ENCODE measurements around the gene EFCAB10. TPM values are rescaled to one million over a fixed set of nuclear protein-coding genes. Genes with fewer than 3 reads are reported as not detected.
"Not testable (repeated sequence)": the region's sequence is repeated elsewhere in the genome, so short reads cannot be mapped to it uniquely, and the experiment has no call there.

The EFCAB10 gene
- polyA plus RNA-seq, 3 donors, result not detected

GRCh38 chr7:105600720-105601550 is 19.6 kb upstream of the EFCAB10 start:
- 77 to 86% (median 82%) methylated on average over 14 of the region's 14 CpGs for WGBS, 3 donors
- no peak overlapping the region for H3K27ac ChIP-seq (ENCODE audit: low read depth, low read length)

DNA sequence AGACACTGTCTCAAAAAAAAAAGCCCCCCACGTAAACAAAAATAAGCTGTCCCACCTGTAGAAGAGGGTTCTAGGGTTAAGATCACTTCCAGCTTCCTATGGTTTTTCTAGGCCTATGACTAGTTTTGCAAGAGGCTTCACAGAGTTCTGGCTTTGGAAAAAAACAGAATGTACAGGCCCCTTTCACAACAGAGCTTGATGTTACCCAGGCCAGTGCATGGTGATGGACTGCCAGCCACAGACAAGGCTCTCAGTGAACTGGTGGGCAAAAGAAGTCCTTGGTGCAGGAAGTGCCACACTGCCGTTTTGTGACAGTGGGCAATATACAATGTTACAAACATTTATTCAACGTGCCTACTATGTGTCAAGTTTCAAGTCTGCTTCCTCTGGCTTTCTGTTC is 18.3 kb upstream of the EFCAB10 start:
- WGBS, 3 donors, result 65 to 72% (median 69%) methylated on average over 3 of the region's 3 CpGs
- H3K27ac ChIP-seq (ENCODE audit: low read depth, low read length), result no peak overlapping the region

- H3K27ac ChIP-seq (ENCODE audit: low read depth, low read length), result not testable (repeated sequence)
- WGBS, 3 donors, result 77 to 85% (median 81%) methylated on average over 8 of the region's 8 CpGs
These were observed 17.8 kb upstream of the EFCAB10 start for GRCh38 chr7:105599080-105599479.

GRCh38 chr7:105596866-105597265 is 15.6 kb upstream of the EFCAB10 start:
- 64 to 68% (median 68%) methylated on average over 4 of the region's 4 CpGs for WGBS, 3 donors
- no peak overlapping the region for H3K27ac ChIP-seq (ENCODE audit: low read depth, low read length)

DNA sequence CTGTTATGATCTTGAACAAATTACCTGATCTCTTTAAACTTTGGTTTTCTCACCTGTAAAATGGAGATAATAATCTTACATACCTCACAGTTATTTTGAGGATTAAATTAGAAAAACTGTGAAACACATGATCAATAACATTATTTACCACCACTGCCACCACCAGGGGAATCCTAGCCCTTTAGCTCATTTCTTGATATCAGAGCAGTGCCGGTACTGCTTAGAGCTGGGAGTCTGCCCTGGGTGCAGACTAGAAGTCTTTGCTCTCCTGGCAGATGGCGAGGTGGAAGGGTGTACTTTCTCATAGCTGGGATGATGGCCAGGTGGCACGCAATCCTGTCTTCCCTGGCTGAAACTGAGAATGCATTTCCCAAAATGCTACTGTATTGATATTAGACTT is 12.7 kb upstream of the EFCAB10 start:
- H3K27ac ChIP-seq (ENCODE audit: low read depth, low read length), result no peak overlapping the region
- 44 to 75% (median 66%) methylated on average over 3 of the region's 3 CpGs for WGBS, 3 donors

GRCh38 chr7:105591522-105591921 is 10.2 kb upstream of the EFCAB10 start:
- 53 to 71% (median 68%) methylated on average over 2 of the region's 2 CpGs for WGBS, 3 donors
- H3K27ac ChIP-seq (ENCODE audit: low read depth, low read length), result no peak overlapping the region

DNA sequence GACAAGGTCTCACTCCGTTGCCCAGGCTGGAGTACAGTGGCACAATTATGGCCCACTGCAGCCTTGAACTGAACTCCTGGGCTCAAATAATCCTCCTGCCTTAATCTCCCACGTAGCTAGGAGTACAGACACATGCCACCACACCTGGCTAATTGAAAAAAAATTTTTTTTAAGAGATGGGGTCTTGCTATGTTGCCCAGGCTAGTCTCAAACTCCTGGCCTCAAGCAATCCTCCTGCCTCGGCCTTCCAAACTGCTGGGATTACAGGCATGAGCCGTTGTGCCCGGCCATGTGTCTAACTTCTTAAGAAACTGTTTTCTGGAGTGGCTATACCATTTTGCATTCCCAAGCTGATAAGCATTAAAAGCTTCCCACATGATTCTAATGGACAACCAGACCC is 9.5 kb upstream of the EFCAB10 start:
- no peak overlapping the region for H3K27ac ChIP-seq (ENCODE audit: low read depth, low read length)
- 85 to 90% (median 90%) methylated on average over 5 of the region's 5 CpGs for WGBS, 3 donors

DNA sequence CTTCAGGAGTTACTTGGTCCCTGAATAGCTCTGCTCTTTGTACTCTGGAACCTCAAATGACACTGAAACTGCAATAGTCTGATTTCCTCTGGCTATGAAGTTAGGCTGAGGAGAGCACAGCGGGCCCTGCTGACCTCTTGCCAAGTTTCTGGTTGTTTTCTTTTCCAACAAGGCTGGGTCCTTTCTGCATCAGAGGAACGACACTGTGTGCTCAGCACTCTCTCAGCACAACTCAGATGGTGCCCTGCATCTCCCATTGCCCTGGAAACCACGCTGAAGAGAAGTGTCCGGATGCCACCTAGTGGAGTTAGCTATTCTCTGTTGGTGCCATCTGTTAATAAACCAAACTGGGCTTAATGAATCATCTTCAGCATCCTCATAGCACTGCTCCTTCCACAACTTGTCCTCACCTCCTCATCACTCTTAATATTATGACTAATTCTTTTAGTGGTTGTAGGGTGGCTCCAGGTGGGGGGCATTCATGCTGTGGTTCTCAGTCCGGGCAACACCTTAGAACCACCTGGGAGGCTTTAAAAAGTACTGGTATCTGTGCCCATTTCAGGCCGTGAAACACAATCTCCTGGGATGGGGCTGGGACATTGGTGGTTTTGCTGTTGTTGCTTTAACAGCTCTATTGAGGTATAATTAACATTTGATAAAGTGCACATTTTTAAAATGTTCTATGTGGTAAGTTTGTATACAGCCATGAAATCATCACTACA is 8.2 kb upstream of the EFCAB10 start:
- no peak overlapping the region for H3K27ac ChIP-seq (ENCODE audit: low read depth, low read length)
- WGBS, 3 donors, result 28 to 38% (median 32%) methylated on average over 6 of the region's 6 CpGs

DNA sequence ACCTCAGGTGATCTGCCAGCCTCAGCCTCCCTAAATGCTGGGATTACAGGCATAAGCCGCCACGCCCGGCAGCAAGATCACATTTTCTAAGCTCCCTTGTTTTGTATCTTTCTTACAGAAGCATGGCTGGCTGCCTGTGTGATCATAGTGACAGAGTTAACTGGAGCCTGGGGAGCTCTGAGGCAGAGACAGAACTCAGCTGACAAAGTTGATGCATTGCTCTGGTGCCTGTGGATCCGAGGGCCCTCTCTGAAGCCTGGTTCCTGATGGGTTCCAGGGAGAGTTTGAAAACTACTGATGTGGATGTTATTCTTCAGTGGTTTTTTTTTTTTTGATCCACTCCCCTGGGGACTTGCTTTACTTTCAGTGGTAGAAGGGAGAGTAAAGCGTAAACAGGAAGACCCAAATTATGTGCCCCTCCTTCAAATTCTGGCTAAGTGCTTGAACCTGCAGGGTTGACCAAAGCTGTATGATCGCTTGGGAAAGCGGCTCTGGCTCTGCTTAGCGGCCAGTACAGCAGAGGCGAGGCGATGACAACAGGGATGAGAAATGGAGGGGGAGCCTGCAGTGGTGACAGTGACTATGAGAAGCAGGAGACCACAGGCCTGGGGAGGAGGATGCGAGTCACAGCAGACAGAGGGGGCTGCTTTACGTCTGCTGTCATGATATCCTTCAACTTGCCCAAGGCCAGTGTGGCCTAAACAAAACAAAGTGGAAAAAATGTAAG is 6.8 kb upstream of the EFCAB10 start:
- WGBS, 3 donors, result 77 to 89% (median 79%) methylated on average over 12 of the region's 12 CpGs
- H3K27ac ChIP-seq (ENCODE audit: low read depth, low read length), result no peak overlapping the region

DNA sequence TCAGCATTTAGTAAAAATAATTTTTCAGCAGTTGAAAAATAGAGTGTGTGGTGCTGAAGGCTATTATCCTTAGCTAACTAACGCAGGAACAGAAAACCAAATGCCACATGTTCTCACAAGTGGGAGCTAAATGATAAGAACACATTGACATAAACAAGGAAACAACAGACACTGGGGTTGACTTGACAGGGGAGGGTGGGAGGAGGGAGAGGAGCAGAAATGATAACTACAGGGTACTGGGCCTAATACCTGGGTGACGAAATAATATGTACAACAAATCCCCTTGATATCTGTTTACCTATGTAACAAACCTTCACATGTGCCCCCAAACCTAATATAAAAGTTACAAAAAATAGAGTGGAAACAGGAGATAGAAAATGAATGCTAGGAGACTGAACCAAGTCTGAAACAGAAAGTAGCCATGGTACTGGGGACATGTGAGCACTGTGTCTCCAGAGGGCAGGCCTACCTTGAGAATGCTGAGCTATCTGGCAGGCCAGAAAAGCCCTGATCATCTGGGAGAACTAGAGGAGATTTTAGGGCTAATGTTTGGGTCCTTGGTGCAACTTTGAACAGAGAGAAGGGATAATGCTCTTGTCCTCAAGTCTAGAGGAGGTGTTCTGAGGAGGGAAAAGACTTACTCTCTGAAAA is 4.7 kb upstream of the EFCAB10 start:
- 72 to 96% (median 92%) methylated on average over 2 of the region's 2 CpGs for WGBS, 3 donors
- no peak overlapping the region for H3K27ac ChIP-seq (ENCODE audit: low read depth, low read length)

DNA sequence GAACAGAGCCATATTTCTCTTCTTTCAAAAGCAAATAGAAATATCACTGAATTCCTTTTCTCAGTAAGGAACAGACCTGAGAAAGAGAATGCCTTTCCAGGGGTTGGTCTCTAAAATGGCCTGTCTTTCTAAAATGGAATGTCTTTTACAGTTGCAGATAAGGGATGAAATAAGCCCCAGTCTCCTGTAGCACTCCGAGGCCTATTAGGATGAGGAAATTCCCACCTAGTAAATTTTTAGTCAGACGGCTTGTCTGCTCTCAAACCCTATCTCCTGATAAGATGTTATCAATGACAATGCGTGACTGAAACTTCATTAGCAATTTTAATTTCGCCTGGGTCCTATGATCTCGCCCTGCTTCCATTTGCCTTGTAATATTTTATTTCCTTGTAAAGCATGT is 2.9 kb upstream of the EFCAB10 start:
- 90 to 96% (median 94%) methylated on average over 5 of the region's 5 CpGs for WGBS, 3 donors
- H3K27ac ChIP-seq (ENCODE audit: low read depth, low read length), result no peak overlapping the region

DNA sequence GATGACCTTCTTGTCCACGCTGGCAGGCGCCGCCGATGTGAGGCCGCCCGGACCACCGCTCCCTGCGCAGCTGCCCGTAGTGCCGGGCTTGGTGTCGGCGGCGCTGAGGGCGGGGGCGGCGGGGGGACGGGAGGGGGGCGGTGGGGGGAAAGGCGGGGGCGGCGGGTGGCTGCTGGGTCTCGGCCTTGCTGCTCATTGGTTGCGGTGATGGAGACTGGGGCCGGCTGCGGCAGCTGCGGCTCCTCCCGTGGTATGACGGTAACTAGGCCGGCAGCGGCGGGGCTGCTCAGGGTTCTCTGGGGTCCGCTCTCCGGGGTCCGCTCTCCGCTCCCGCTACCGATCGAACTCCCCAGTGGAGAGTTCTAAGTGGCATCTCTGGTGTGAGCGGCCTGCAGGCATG is 1.8 kb upstream of the EFCAB10 start:
- H3K27ac ChIP-seq (ENCODE audit: low read depth, low read length), result no peak overlapping the region
- WGBS, 3 donors, result 81 to 86% (median 82%) methylated on average over 24 to 38 of the region's 39 CpGs

DNA sequence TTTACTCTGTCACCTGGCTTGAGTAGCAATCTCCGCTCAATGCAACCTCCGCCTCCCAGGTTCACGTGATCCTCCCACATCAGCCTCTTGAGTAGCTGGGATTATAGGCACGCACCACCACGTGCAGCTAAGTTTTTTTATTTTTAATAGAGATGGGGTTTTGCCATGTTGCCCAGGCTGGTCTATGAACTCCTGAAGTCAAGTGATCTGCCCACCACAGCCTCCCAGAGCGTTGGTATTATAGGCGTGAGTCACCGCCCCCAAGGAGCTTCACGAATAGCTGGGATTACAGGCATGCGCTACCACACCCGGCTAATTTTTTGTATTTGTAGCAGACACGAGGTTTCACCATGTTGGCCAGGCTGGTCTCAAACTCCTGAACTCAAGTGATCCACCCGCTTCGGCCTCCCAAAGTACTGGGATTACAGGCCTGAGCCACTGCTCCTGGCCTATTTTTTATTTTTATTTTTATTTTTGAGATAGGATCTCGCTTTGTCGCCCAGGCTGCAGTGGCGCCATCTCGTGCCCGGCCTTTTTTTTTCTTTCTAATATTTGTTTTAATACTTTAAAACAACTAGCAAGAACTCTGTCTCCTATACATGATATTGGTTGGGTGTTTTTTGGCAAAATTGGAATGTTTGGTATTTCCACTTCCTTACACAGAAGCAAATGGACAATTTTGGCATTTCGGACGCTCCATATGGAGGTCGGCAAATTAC is 1.1 kb downstream of the EFCAB10 start:
- 86 to 92% (median 90%) methylated on average over 22 of the region's 22 CpGs for WGBS, 3 donors
- H3K27ac ChIP-seq (ENCODE audit: low read depth, low read length), result no peak overlapping the region

- no peak overlapping the region for H3K27ac ChIP-seq (ENCODE audit: low read depth, low read length)
These were observed 2.8 kb downstream of the EFCAB10 start for GRCh38 chr7:105578496-105578895.

- 79 to 88% (median 87%) methylated on average over 1 of the region's 1 CpG for WGBS, 3 donors
- no peak overlapping the region for H3K27ac ChIP-seq (ENCODE audit: low read depth, low read length)
These were observed 4.0 kb downstream of the EFCAB10 start for GRCh38 chr7:105577251-105577650.

- 90 to 98% (median 94%) methylated on average over 2 of the region's 2 CpGs for WGBS, 3 donors
- no peak overlapping the region for H3K27ac ChIP-seq (ENCODE audit: low read depth, low read length)
These were observed 9.4 kb downstream of the EFCAB10 start for GRCh38 chr7:105571891-105572290.

DNA sequence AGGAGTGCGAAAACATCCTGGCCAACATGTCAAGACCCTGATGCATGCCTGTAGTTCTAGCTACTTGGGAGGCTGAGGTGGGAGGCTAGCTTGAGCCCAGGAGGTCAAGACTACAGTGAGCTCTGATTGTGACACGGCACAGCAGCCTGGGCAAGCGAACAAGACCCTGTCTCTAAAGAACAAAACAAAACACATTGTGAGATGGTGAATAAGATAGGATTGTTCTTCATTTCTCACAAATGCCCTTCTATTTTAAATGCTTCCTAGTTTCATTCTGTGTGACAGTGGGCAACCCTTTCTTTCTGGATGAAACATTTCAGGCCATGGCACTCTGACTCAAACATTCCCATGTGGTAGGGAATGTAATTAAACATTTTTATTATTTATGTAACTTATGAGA is 13.5 kb downstream of the EFCAB10 start:
- 87 to 95% (median 88%) methylated on average over 3 of the region's 3 CpGs for WGBS, 3 donors
- H3K27ac ChIP-seq (ENCODE audit: low read depth, low read length), result no peak overlapping the region

DNA sequence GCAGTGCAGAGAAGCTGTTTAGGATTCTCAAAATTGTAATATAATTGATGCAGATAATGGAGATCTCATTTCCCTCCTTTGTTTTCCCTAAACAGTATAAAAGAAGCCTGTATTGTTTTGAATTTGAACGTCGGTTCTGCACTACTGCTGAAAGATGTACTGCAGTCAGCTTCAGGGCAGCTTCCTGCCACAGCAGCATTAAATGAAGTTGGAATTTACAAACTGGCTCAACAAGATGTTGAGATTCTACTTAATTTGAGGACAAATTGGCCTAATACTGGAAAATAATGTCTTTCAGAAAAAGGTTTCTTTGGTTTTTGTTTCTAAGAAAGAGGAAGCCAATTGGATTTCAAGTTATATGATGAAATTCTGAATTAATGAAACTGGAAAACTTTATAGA is 14.3 kb downstream of the EFCAB10 start:
- 71 to 79% (median 75%) methylated on average over 2 of the region's 2 CpGs for WGBS, 3 donors

More for the DNA sequence above, 14.3 kb downstream of the EFCAB10 start:
- H3K27ac ChIP-seq (ENCODE audit: low read depth, low read length), result no peak overlapping the region

Data from adipose tissue (tissue), 3 donors.